Measurements from ENCODE around the gene ATMIN. TPM values are rescaled to one million over a fixed set of nuclear protein-coding genes. Genes with fewer than 3 reads are reported as not detected.

Gene ATMIN
- polyA plus RNA-seq, 1 of the 3 experiments (the other 2 are of a cell fraction) = 15.3 TPM

GRCh38 chr16:81060576-81061306 is 25.1 kb downstream of the ATMIN start:
- ChIA-PET CTCF (no interaction called here), POLR2A (no interaction called here)
- no peaks in the 10 kb centered on the region for H3F3A ChIP-seq (replicated peaks; ENCODE audit: insufficient read depth)
- no peaks in the 10 kb centered on the region for H3K79me2 ChIP-seq (ENCODE audit: insufficient read depth)
- no peaks in the 10 kb centered on the region for H3K9me3 ChIP-seq
- WGBS (ENCODE audit: low lambda C conversion rate) = 91% methylated on average over 12 of the region's 14 CpGs
- no peak overlapping the region for H2AFZ ChIP-seq (ENCODE audit: low read depth)
- no peak overlapping the region for H3K9ac ChIP-seq
- no peaks in the 10 kb centered on the region for H4K20me1 ChIP-seq (ENCODE audit: insufficient read depth)
- no peaks in the 10 kb centered on the region for H3K36me3 ChIP-seq (replicated peaks in 1 of 2; ENCODE audit: control insufficient read depth in 1 of 2, insufficient read depth in 2 of 2, low read length in 1 of 2)
- H3K4me1 ChIP-seq (ENCODE audit: control insufficient read depth in 1 of 2, insufficient read depth in 2 of 2, low read depth in 1 of 2, low read length in 1 of 2) = no peaks in the 10 kb centered on the region
- DNase-seq = no peak
- H3K27me3 ChIP-seq (ENCODE audit: insufficient read depth) = no peaks in the 10 kb centered on the region
- no peak overlapping the region for H3K4me2 ChIP-seq
- no peak for TF ChIP-seq MAX (IDR thresholded peaks at IDR 0.05; ENCODE audit: low read depth)
- TF ChIP-seq MEF2A (IDR thresholded peaks at IDR 0.05; ENCODE audit: borderline replicate concordance, low read depth) = no peak
- TF ChIP-seq USF2 (IDR thresholded peaks at IDR 0.05; ENCODE audit: borderline replicate concordance, low read depth, low read length) = no peak
- TF ChIP-seq GATA2 (CRISPR knock-in tag; IDR thresholded peaks at IDR 0.05) = no peak
- H3K9me2 ChIP-seq = no peaks in the 10 kb centered on the region
- H3K4me3 ChIP-seq (ENCODE audit: low read depth in 2 of 2, low read length in 1 of 2) = no peak overlapping the region
- no peak overlapping the region for H3K27ac ChIP-seq (ENCODE audit: low read depth in 2 of 2, low read length in 1 of 2)

GRCh38 chr16:81061307-81061640 is 25.6 kb downstream of the ATMIN start:
- H3F3A ChIP-seq (replicated peaks; ENCODE audit: insufficient read depth) = no peaks in the 10 kb centered on the region
- CTCF ChIA-PET = no interaction called here
- H3K27ac ChIP-seq (ENCODE audit: low read depth in 2 of 2, low read length in 1 of 2) = no peak overlapping the region
- no peak overlapping the region for H2AFZ ChIP-seq (ENCODE audit: low read depth)
- H3K36me3 ChIP-seq (replicated peaks in 1 of 2; ENCODE audit: control insufficient read depth in 1 of 2, insufficient read depth in 2 of 2, low read length in 1 of 2) = no peaks in the 10 kb centered on the region
- no peaks in the 10 kb centered on the region for H3K4me1 ChIP-seq (ENCODE audit: control insufficient read depth in 1 of 2, insufficient read depth in 2 of 2, low read depth in 1 of 2, low read length in 1 of 2)
- H3K9me2 ChIP-seq = no peaks in the 10 kb centered on the region
- no peak overlapping the region for H3K4me3 ChIP-seq (ENCODE audit: low read depth in 2 of 2, low read length in 1 of 2)
- TF ChIP-seq FOXJ3 (CRISPR knock-in tag; IDR thresholded peaks at IDR 0.05) (no peak), JUND (IDR thresholded peaks at IDR 0.05) (no peak), CTCF (IDR thresholded peaks at IDR 0.05) (no peak), USF1 (IDR thresholded peaks at IDR 0.05; ENCODE audit: borderline replicate concordance, low read depth) (no peak), SIN3A (IDR thresholded peaks at IDR 0.05; ENCODE audit: borderline replicate concordance, low read depth, low read length) (no peak), ELF1 (IDR thresholded peaks at IDR 0.05) (no peak), RAD21 (IDR thresholded peaks at IDR 0.05; ENCODE audit: low read length) (no peak), GABPA (IDR thresholded peaks at IDR 0.05; ENCODE audit: low read depth) (no peak)
- H4K20me1 ChIP-seq (ENCODE audit: insufficient read depth) = no peaks in the 10 kb centered on the region
- no peak overlapping the region for H3K9ac ChIP-seq
- WGBS (ENCODE audit: low lambda C conversion rate) = 87% methylated on average over 10 of the region's 10 CpGs
- no peaks in the 10 kb centered on the region for H3K27me3 ChIP-seq (ENCODE audit: insufficient read depth)
- no peaks in the 10 kb centered on the region for H3K9me3 ChIP-seq
- DNase-seq = no peak
- H3K79me2 ChIP-seq (ENCODE audit: insufficient read depth) = no peaks in the 10 kb centered on the region
- POLR2A ChIA-PET = no interaction called here
- H3K4me2 ChIP-seq = no peak overlapping the region

Data from SK-N-SH (cell line).